Endothelial cell of umbilical vein (primary cell): ENCODE data around the gene KCNQ5. TPM values are rescaled to one million over a fixed set of nuclear protein-coding genes. Genes with fewer than 3 reads are reported as not detected.

ENCODE experiments used
- BruUV-seq: library from RNA; stranded (reverse); fragments of 400-500 nt; replicated peaks from 2 replicates; lab custom pipeline; 2021; lab: Mats Ljungman, UMichigan
- CTCF ChIA-PET: fragments of 300-600, 350-600 bp; sonication (Branson Sonifier 250); formaldehyde crosslinking; loops from one replicate; lab custom pipeline; 2021; ENCODE audit warnings: antibody characterized with exemption, inconsistent platforms; lab: Charles Lee
- POLR2A ChIA-PET: fragments of 300-600, 350-600 bp; sonication (Branson Sonifier 250); formaldehyde crosslinking; loops from one replicate; lab custom pipeline; 2021; ENCODE audit warnings: antibody characterized with exemption, inconsistent platforms; lab: Charles Lee
- DNase-seq: peaks from one replicate; pipeline ENCODE4 v3.0.0-alpha.2; 2011; ENCODE audit warnings: low read depth, low spot score
- FAIRE-seq: peaks from 2 replicates; lab custom pipeline; 2011; peaks lifted over from hg19 to GRCh38; lab: Jason Lieb, UNC
- H2AFZ ChIP-seq: 2 replicates; pipeline ENCODE4 v1.6.0; 2012; ENCODE audit warnings: low read depth, low read length, control low read depth, inconsistent platforms
- H3K27ac ChIP-seq: 2 replicates; pipeline ENCODE4 v1.5.1; 2011; ENCODE audit warnings: low read depth, mild to moderate bottlenecking, control low read depth, low read length, moderate library complexity; ENCODE audit not compliant: insufficient read depth
- H3K27me3 ChIP-seq, 2 experiments: 2 replicates each; pipeline versions ENCODE4 v1.6.0 to v1.6.1; 2011; ENCODE audit warnings: low read length in 2 of 2, mixed read lengths in 1 of 2; ENCODE audit not compliant: control insufficient read depth in 2 of 2, insufficient read depth in 2 of 2
- H3K36me3 ChIP-seq, 2 experiments: 2 replicates in 1 of 2; 3 replicates in 1 of 2; pipeline ENCODE4 v1.5.1; 2011; ENCODE audit warnings: low read length in 2 of 2, mild to moderate bottlenecking in 1 of 2, moderate library complexity in 1 of 2; ENCODE audit not compliant: control insufficient read depth in 2 of 2, insufficient read depth in 2 of 2; ENCODE audit errors: extremely low read depth in 1 of 2
- H3K4me1 ChIP-seq: 3 replicates; pipeline ENCODE4 v1.5.1; 2011; ENCODE audit warnings: mild to moderate bottlenecking, low read length; ENCODE audit not compliant: control insufficient read depth, insufficient read depth; ENCODE audit errors: extremely low read depth
- H3K4me2 ChIP-seq: 2 replicates; pipeline ENCODE4 v1.6.1; 2011; ENCODE audit warnings: low read length, control low read depth, mixed read lengths; ENCODE audit not compliant: insufficient read depth
- H3K4me3 ChIP-seq, 3 experiments: fragments of 200-600 bp in 1 of 3; sonication (generic), shearing (Covaris generic) in 1 of 3; replicated peaks in 1 of 3; 2 replicates each; pipeline ENCODE4 v1.5.1; 2011 to 2016; ENCODE audit warnings: control low read depth in 3 of 3, low read length in 3 of 3, mild to moderate bottlenecking in 2 of 3, inconsistent platforms in 1 of 3, low read depth in 1 of 3, moderate library complexity in 1 of 3; ENCODE audit not compliant: insufficient read depth in 1 of 3
- H3K79me2 ChIP-seq: 2 replicates; pipeline ENCODE4 v1.6.0; 2012; ENCODE audit warnings: low read length, inconsistent platforms; ENCODE audit not compliant: control insufficient read depth, insufficient read depth
- H3K9ac ChIP-seq: replicated peaks from 2 replicates; pipeline ENCODE3; 2011; ENCODE audit warnings: low read length, control low read depth; ENCODE audit not compliant: insufficient read depth; ENCODE audit errors: extremely low read depth
- H3K9me1 ChIP-seq: replicated peaks from 3 replicates; pipeline ENCODE4 v1.6.0; 2011; ENCODE audit warnings: mild to moderate bottlenecking, low read length; ENCODE audit not compliant: control insufficient read depth, insufficient read depth; ENCODE audit errors: extremely low read depth
- H3K9me3 ChIP-seq: replicated peaks from 2 replicates; pipeline ENCODE4 v1.5.1; 2012; ENCODE audit warnings: low read length, inconsistent platforms; ENCODE audit not compliant: control insufficient read depth, insufficient read depth
- H4K20me1 ChIP-seq: replicated peaks from 2 replicates; pipeline ENCODE3; 2011; ENCODE audit warnings: mild to moderate bottlenecking, low read length; ENCODE audit not compliant: control insufficient read depth, insufficient read depth; ENCODE audit errors: extremely low read depth
- EZH2 ChIP-seq: IDR thresholded peaks from 2 replicates; pipeline ENCODE4 v1.6.1; 2012; ENCODE audit warnings: borderline replicate concordance, low read depth, mild to moderate bottlenecking, moderate library complexity, low read length, inconsistent platforms; ENCODE audit not compliant: severe bottlenecking
- FOS ChIP-seq: IDR thresholded peaks from 2 replicates; pipeline ENCODE4 v1.6.1; 2011; ENCODE audit warnings: mild to moderate bottlenecking, low read length, moderate library complexity, borderline replicate concordance; ENCODE audit not compliant: insufficient read depth
- GATA2 ChIP-seq: IDR thresholded peaks from 2 replicates; pipeline ENCODE4 v1.7.0; 2011; ENCODE audit warnings: low read depth, mild to moderate bottlenecking, moderate library complexity, mixed read lengths, low read length; ENCODE audit not compliant: insufficient read length, insufficient read depth
- JUN ChIP-seq: IDR thresholded peaks from 2 replicates; pipeline ENCODE4 v1.6.1; 2011; ENCODE audit warnings: borderline replicate concordance, low read depth; ENCODE audit not compliant: insufficient read length, insufficient read depth
- MYC ChIP-seq: IDR thresholded peaks from one replicate; pipeline ENCODE4 v1.6.1; 2011; ENCODE audit warnings: mild to moderate bottlenecking, low read depth, low read length
- POLR2A ChIP-seq: IDR thresholded peaks from 2 replicates; pipeline ENCODE4 v1.6.1; 2012; ENCODE audit warnings: low read depth, mild to moderate bottlenecking, control low read depth, low read length
- POLR2AphosphoS5 ChIP-seq: IDR thresholded peaks from 2 replicates; pipeline ENCODE4 v1.6.1; 2012; ENCODE audit warnings: low read depth, mild to moderate bottlenecking, control low read depth, low read length, moderate library complexity; ENCODE audit not compliant: insufficient read depth
- dilution Hi-C: fragments of 300-500 bp; cut with MboI; formaldehyde crosslinking; loops from one replicate; pipeline ENCODE4 v1.15.0; 2019; ENCODE audit warnings: low sequenced_read_pairs; ENCODE audit not compliant: extremely low pct_ligation_motif_present
- intact Hi-C: fragments of 100-400 bp; cut with micrococcal nuclease; formaldehyde crosslinking; loops from one replicate; pipeline ENCODE4 v1.10.0; 2022
- polyA plus RNA-seq, 4 experiments: library from polyadenylated mRNA; depleted of rRNA in 3 of 4; stranded (reverse) in 3 of 4; unstranded in 1 of 4; fragments of >200 nt; gene quantifications; 2 replicates each; pipeline versions ENCODE4 v1.2.1 to v1.2.3, GENCODE V29; 2011 to 2012; ENCODE audit warnings: missing spikeins in 1 of 4
- total RNA-seq: library from RNA; stranded (reverse); gene quantifications from 2 replicates; pipeline ENCODE4 v1.2.3, GENCODE V29; 2021
- TF ChIP-seq, protein P1 (sequence below), 2 donors: IDR thresholded peaks; 1 replicate in 1 of 2; 2 replicates in 1 of 2; pipeline ENCODE4 v1.5.1; 2011; ENCODE audit warnings: low read length in 2 of 2, mild to moderate bottlenecking in 2 of 2, moderate library complexity in 2 of 2, control low read depth in 1 of 2, inconsistent platforms in 1 of 2, low read depth in 1 of 2; ENCODE audit not compliant: insufficient read depth in 1 of 2; ENCODE audit errors: extremely low read depth in 1 of 2
- TF ChIP-seq, protein P2 (sequence below): IDR thresholded peaks from 2 replicates; pipeline ENCODE4 v1.6.1; 2011; ENCODE audit not compliant: insufficient read depth, insufficient read length

KCNQ5 gene
- total and polyA plus RNA-seq, 2 donors (not counting 3 experiments of a cell fraction or from before 2014, with no cell fraction given) = 0.22 TPM; not detected in 1

DNA sequence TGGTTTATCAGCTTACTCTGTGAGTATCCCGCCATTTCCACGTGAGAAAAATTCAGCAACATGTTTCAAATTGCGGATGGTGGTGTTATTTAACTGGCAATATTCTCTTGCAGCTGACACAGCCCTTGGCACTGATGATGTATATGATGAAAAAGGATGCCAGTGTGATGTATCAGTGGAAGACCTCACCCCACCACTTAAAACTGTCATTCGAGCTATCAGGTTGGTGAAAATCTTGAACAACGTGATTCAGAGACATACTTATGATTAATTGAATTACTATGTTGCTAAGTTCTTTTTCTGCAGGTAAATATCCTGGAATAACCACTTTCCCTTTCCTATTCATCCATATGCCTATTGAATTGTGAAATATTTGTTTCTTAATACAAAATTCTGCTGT lies 547.8 kb downstream of the KCNQ5 start:
- DNase-seq (no peak), FAIRE-seq (no peak)
- Histone ChIP-seq H3K4me3 (no peak overlapping the region), H3K9ac (no peak overlapping the region), H2AFZ (no peak overlapping the region), H4K20me1 (no peaks in the 10 kb centered on the region), H3K36me3 (no peaks in the 10 kb centered on the region), H3K27me3 (peaks cover 0 to 4% of the 10 kb centered on the region in 2 experiments), H3K4me2 (no peak overlapping the region), H3K9me1 (no peaks in the 10 kb centered on the region), H3K4me1 (no peaks in the 10 kb centered on the region), H3K9me3 (no peaks in the 10 kb centered on the region), H3K27ac (no peak overlapping the region), H3K79me2 (no peaks in the 10 kb centered on the region)
- BruUV-seq = no TSS peak
- TF ChIP-seq EZH2 (no peak), MYC (no peak), POLR2AphosphoS5 (no peak), GATA2 (no peak), POLR2A (no peak), FOS (no peak), JUN (no peak)
- TF ChIP-seq, protein P1, sequence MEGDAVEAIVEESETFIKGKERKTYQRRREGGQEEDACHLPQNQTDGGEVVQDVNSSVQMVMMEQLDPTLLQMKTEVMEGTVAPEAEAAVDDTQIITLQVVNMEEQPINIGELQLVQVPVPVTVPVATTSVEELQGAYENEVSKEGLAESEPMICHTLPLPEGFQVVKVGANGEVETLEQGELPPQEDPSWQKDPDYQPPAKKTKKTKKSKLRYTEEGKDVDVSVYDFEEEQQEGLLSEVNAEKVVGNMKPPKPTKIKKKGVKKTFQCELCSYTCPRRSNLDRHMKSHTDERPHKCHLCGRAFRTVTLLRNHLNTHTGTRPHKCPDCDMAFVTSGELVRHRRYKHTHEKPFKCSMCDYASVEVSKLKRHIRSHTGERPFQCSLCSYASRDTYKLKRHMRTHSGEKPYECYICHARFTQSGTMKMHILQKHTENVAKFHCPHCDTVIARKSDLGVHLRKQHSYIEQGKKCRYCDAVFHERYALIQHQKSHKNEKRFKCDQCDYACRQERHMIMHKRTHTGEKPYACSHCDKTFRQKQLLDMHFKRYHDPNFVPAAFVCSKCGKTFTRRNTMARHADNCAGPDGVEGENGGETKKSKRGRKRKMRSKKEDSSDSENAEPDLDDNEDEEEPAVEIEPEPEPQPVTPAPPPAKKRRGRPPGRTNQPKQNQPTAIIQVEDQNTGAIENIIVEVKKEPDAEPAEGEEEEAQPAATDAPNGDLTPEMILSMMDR (IDR thresholded peaks at IDR 0.05; ENCODE audit: extremely low read depth in 1 of 2, insufficient read depth in 1 of 2, low read depth in 1 of 2, low read length in 2 of 2) = no peak
- TF ChIP-seq, protein P2, sequence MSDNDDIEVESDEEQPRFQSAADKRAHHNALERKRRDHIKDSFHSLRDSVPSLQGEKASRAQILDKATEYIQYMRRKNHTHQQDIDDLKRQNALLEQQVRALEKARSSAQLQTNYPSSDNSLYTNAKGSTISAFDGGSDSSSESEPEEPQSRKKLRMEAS = no peak
- ChIA-PET CTCF (interaction anchor here (0.9 to 1.5 kb wide), 4 partner anchors 10 to 553 kb away, joined by 3 to 6 read pairs (median 4); no protein-coding TSS in a partner anchor), POLR2A (no interaction called here)
- dilution Hi-C loops (no loop called here), intact Hi-C loops (no loop called here)
